Osteoblast (primary cell): ENCODE measurements around the gene CYP26C1. TPM values are rescaled to one million over a fixed set of nuclear protein-coding genes. Genes with fewer than 3 reads are reported as not detected.
A peak's percentile ranks its signal among the peaks of the same experiment; 100 is the strongest.

ENCODE experiments used
- DNase-seq: peaks from one replicate; pipeline ENCODE4 v3.0.0; 2011; ENCODE audit warnings: low spot score, mixed read lengths; ENCODE audit not compliant: insufficient read length; ENCODE audit errors: missing footprints
- H2AFZ ChIP-seq: 2 replicates; pipeline ENCODE4 v1.6.0; 2011; ENCODE audit warnings: mild to moderate bottlenecking, low read length
- H3K27ac ChIP-seq: 2 replicates; pipeline ENCODE4 v1.5.1; 2011; ENCODE audit warnings: mild to moderate bottlenecking, low read depth, low read length, moderate library complexity
- H3K27me3 ChIP-seq: 2 replicates; pipeline ENCODE4 v1.6.0; 2012; ENCODE audit warnings: mild to moderate bottlenecking, control low read depth, inconsistent platforms, low read length, moderate library complexity; ENCODE audit not compliant: insufficient read depth
- H3K36me3 ChIP-seq: 2 replicates; pipeline ENCODE4 v1.5.1; 2011; ENCODE audit warnings: mild to moderate bottlenecking, low read length, control low read depth, moderate library complexity; ENCODE audit not compliant: insufficient read depth
- H3K4me1 ChIP-seq: 2 replicates; pipeline ENCODE4 v1.5.1; 2011; ENCODE audit warnings: mild to moderate bottlenecking, low read length, control low read depth, moderate library complexity; ENCODE audit not compliant: insufficient read depth
- H3K4me2 ChIP-seq: 2 replicates; pipeline ENCODE4 v1.6.0; 2011; ENCODE audit warnings: mild to moderate bottlenecking, low read length; ENCODE audit not compliant: insufficient read depth
- H3K4me3 ChIP-seq: fragments of 200-600 bp; sonication (generic); 3 replicates; pipeline ENCODE4 v1.5.1; 2012; ENCODE audit warnings: mild to moderate bottlenecking, low read length, inconsistent platforms; ENCODE audit not compliant: insufficient read depth
- H3K79me2 ChIP-seq: 2 replicates; pipeline ENCODE4 v1.6.0; 2012; ENCODE audit warnings: mild to moderate bottlenecking, low read length, control low read depth, inconsistent platforms; ENCODE audit not compliant: insufficient read depth
- H3K9me3 ChIP-seq: 2 replicates; pipeline ENCODE4 v1.5.1; 2011; ENCODE audit warnings: low read depth, low read length, control low read depth
- H4K20me1 ChIP-seq: 2 replicates; pipeline ENCODE4 v1.6.0; 2012; ENCODE audit warnings: mild to moderate bottlenecking, low read length, control low read depth; ENCODE audit not compliant: insufficient read depth
- total RNA-seq: library from RNA; depleted of rRNA; stranded (reverse); fragments of >200 nt; gene quantifications from 2 replicates; pipeline ENCODE4 v1.2.3, GENCODE V29; 2012
- TF ChIP-seq, protein P1 (sequence below): IDR thresholded peaks from 2 replicates; pipeline ENCODE4 v1.5.1; 2011; ENCODE audit warnings: mild to moderate bottlenecking, low read depth, low read length, moderate library complexity; ENCODE audit errors: extremely low read depth

The CYP26C1 gene
- total RNA-seq, 1 donor: under 0.01 TPM

DNA sequence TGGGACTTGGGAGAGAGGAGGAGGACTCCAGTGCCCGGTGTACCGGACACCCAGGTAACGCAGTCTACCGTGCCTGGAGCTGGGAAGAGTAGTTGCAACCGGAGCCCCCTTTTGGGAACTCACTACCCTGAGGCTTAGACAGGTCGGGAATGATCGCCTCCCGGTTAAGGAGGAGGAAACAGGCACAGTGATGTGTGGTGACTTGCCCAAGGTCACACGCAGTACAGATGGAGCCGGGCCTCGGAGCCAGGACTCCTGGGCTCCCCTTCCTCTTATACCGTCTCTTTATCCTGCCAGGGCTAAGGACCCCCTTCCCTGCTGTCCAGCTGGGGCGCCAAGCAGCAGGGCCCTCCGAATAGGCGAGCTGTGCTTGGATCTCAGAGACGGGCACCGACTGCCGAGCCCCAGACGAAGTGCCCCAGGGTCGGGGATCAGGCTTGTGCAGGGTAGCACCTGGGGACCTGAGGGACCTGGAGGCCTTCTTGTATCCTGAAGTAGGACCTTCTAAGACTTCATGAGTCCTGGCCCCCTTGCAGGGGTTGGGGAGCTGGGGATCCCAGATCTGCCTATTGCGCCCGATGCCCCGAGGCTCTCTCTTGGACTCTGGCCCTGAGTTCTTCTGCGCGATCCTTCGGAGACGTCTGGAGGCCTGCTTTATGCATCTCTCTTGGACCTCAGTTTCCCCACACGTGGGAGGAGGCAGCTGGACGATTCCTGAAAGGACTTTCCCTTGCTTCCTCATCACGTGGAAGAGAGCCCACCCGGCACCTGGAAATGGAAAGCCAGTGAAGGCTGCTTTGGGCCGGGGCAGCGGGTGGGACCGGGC is 12.3 kb downstream of the CYP26C1 start:
- H3K27me3 ChIP-seq: peaks cover 75% of the 10 kb centered on the region
- no peaks in the 10 kb centered on the region for H3K9me3 ChIP-seq
- H3K79me2 ChIP-seq: no peaks in the 10 kb centered on the region
- H3K4me2 ChIP-seq: peak overlapping the region; percentile 39
- no peak overlapping the region for H3K4me3 ChIP-seq
- TF ChIP-seq, protein P1, sequence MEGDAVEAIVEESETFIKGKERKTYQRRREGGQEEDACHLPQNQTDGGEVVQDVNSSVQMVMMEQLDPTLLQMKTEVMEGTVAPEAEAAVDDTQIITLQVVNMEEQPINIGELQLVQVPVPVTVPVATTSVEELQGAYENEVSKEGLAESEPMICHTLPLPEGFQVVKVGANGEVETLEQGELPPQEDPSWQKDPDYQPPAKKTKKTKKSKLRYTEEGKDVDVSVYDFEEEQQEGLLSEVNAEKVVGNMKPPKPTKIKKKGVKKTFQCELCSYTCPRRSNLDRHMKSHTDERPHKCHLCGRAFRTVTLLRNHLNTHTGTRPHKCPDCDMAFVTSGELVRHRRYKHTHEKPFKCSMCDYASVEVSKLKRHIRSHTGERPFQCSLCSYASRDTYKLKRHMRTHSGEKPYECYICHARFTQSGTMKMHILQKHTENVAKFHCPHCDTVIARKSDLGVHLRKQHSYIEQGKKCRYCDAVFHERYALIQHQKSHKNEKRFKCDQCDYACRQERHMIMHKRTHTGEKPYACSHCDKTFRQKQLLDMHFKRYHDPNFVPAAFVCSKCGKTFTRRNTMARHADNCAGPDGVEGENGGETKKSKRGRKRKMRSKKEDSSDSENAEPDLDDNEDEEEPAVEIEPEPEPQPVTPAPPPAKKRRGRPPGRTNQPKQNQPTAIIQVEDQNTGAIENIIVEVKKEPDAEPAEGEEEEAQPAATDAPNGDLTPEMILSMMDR: no peak
- no peaks in the 10 kb centered on the region for H3K36me3 ChIP-seq
- DNase-seq: peak; percentile 80
- no peaks in the 10 kb centered on the region for H4K20me1 ChIP-seq
- no peak overlapping the region for H3K27ac ChIP-seq
- peaks cover 3% of the 10 kb centered on the region for H3K4me1 ChIP-seq
- H2AFZ ChIP-seq: no peak overlapping the region

GRCh38 chr10:93073539-93074146 is 13.0 kb downstream of the CYP26C1 start, which contains the start of gene CYP26A1:
Gene CYP26A1, plus strand, starts transcription at chr10:93073893. Its CDS starts 42 bp downstream, at chr10:93073935.
- TF ChIP-seq, protein P1: no peak
- Histone ChIP-seq H3K4me2 (peak within 1 kb of the TSS; percentile 39), H3K9me3 (no peaks in the 10 kb centered on the region), H3K27me3 (peaks cover 67% of the 10 kb centered on the region), H2AFZ (no peak within 1 kb of the TSS), H3K4me1 (peaks cover 10% of the 10 kb centered on the region), H3K4me3 (peak within 1 kb of the TSS; percentile 22), H3K27ac (no peak within 1 kb of the TSS), H3K36me3 (no peaks in the 10 kb centered on the region), H3K79me2 (no peaks in the 10 kb centered on the region), H4K20me1 (no peaks in the 10 kb centered on the region)
- peak; percentile 84 for DNase-seq

- H3K4me2 ChIP-seq: peak overlapping the region; percentile 32
- TF ChIP-seq, protein P1: no peak
- peaks cover 65% of the 10 kb centered on the region for H3K27me3 ChIP-seq
- peak; percentile 81 for DNase-seq
- peaks cover 14% of the 10 kb centered on the region for H3K4me1 ChIP-seq
- no peaks in the 10 kb centered on the region for H3K36me3 ChIP-seq
- no peaks in the 10 kb centered on the region for H4K20me1 ChIP-seq
- H3K79me2 ChIP-seq: no peaks in the 10 kb centered on the region
- no peak overlapping the region for H3K27ac ChIP-seq
- no peak overlapping the region for H3K4me3 ChIP-seq
- H3K9me3 ChIP-seq: no peaks in the 10 kb centered on the region
- H2AFZ ChIP-seq: no peak overlapping the region
These were observed 13.6 kb downstream of the CYP26C1 start for GRCh38 chr10:93074147-93074596.
